ENCODE measurements around the gene C3orf20.

Gene C3orf20

GRCh38 chr3:14758959-14759358, 84.0 kb downstream of the C3orf20 start:
- DNase-seq (ENCODE audit: low spot score), result no peak

- DNase-seq (ENCODE audit: low spot score), result no peak
These were observed 85.2 kb downstream of the C3orf20 start for GRCh38 chr3:14760185-14760584.

- no peak for DNase-seq (ENCODE audit: low spot score)
These were observed 86.3 kb downstream of the C3orf20 start for GRCh38 chr3:14761121-14761672.

- DNase-seq (ENCODE audit: low spot score), result no peak
These were observed 86.9 kb downstream of the C3orf20 start for GRCh38 chr3:14761866-14762265.

GRCh38 chr3:14762701-14763100, 87.8 kb downstream of the C3orf20 start:
- no peak for DNase-seq (ENCODE audit: low spot score)

- DNase-seq (ENCODE audit: low spot score), result no peak
These were observed 89.6 kb downstream of the C3orf20 start for GRCh38 chr3:14764331-14765059.

- no peak for DNase-seq (ENCODE audit: low spot score)
These were observed 90.1 kb downstream of the C3orf20 start for GRCh38 chr3:14765060-14765400.

- DNase-seq (ENCODE audit: low spot score), result no peak
These were observed 90.9 kb downstream of the C3orf20 start for GRCh38 chr3:14765576-14766427.

GRCh38 chr3:14766428-14767244, 91.7 kb downstream of the C3orf20 start:
- DNase-seq (ENCODE audit: low spot score), result no peak

GRCh38 chr3:14767245-14768051, 92.5 kb downstream of the C3orf20 start:
- DNase-seq (ENCODE audit: low spot score), result no peak

- DNase-seq (ENCODE audit: low spot score), result no peak
These were observed 93.3 kb downstream of the C3orf20 start for GRCh38 chr3:14768182-14768790.

- DNase-seq (ENCODE audit: low spot score), result no peak
These were observed 93.9 kb downstream of the C3orf20 start for GRCh38 chr3:14768881-14769280.

- no peak for DNase-seq (ENCODE audit: low spot score)
These were observed 94.8 kb downstream of the C3orf20 start for GRCh38 chr3:14769544-14770325.

- no peak for DNase-seq (ENCODE audit: low spot score)
These were observed 95.7 kb downstream of the C3orf20 start for GRCh38 chr3:14770591-14770990.

GRCh38 chr3:14771593-14772497, 96.9 kb downstream of the C3orf20 start:
- no peak for DNase-seq (ENCODE audit: low spot score)

GRCh38 chr3:14772533-14773138, 97.7 kb downstream of the C3orf20 start:
- no peak for DNase-seq (ENCODE audit: low spot score)

- DNase-seq (ENCODE audit: low spot score), result no peak
These were observed 98.3 kb downstream of the C3orf20 start for GRCh38 chr3:14773281-14773680.

- DNase-seq (ENCODE audit: low spot score), result no peak
These were observed 98.8 kb downstream of the C3orf20 start for GRCh38 chr3:14773691-14774128.

- no peak for DNase-seq (ENCODE audit: low spot score)
These were observed 99.5 kb downstream of the C3orf20 start for GRCh38 chr3:14774431-14774830.
